HEK293T (cell line): Measurements from ENCODE around the gene SECISBP2.

ENCODE experiments used
- BHLHE40 ChIP-seq: fragments of 450-650 bp; IDR thresholded peaks from 2 replicates; pipeline ENCODE4 v1.6.1; 2016; ENCODE audit warnings: mild to moderate bottlenecking, moderate library complexity, borderline replicate concordance
- FOXM1 ChIP-seq: fragments of 450-650 bp; IDR thresholded peaks from 2 replicates; pipeline ENCODE4 v1.6.1; 2017; ENCODE audit warnings: mild to moderate bottlenecking, borderline replicate concordance
- HDGF ChIP-seq: fragments of 450-650 bp; IDR thresholded peaks from 2 replicates; pipeline ENCODE4 v1.6.1; 2017; ENCODE audit warnings: antibody characterized with exemption, borderline replicate concordance
- NFRKB ChIP-seq: fragments of 450-650 bp; IDR thresholded peaks from 2 replicates; pipeline ENCODE4 v1.6.1; 2016; ENCODE audit warnings: mild to moderate bottlenecking, moderate library complexity
- PKNOX1 ChIP-seq: fragments of 450-650 bp; IDR thresholded peaks from 2 replicates; pipeline ENCODE4 v1.6.1; 2016
- SP1 ChIP-seq: fragments of 450-650 bp; IDR thresholded peaks from 2 replicates; pipeline ENCODE4 v1.6.1; 2017
- SUZ12 ChIP-seq: fragments of 450-650 bp; IDR thresholded peaks from 2 replicates; pipeline ENCODE4 v1.6.1; 2016; ENCODE audit warnings: mild to moderate bottlenecking

- TF ChIP-seq SUZ12 (no peak), NFRKB (0 out of 2 replicates have a peak, but pooled peaks have one; percentile 12), HDGF (no peak), BHLHE40 (no peak), FOXM1 (no peak), SP1 (no peak), PKNOX1 (no peak)
Observed at GRCh38 chr9:89309608-89310474, 8.5 kb upstream of the SECISBP2 start.
